ENCODE results near the gene TCERG1L.

Gene TCERG1L

GRCh38 chr10:131195116-131195515 lies 116.4 kb downstream of the TCERG1L start:
- TF ChIP-seq CTCF (IDR thresholded peaks at IDR 0.05): no peak
- DNase-seq (ENCODE audit: low spot score): peak; percentile 31
- no peak overlapping the region for H3K4me3 ChIP-seq
- no peak overlapping the region for H3K27ac ChIP-seq

GRCh38 chr10:131193923-131194322 lies 117.6 kb downstream of the TCERG1L start:
- DNase-seq (ENCODE audit: low spot score): peak; percentile 56
- TF ChIP-seq CTCF (IDR thresholded peaks at IDR 0.05): no peak
- Histone ChIP-seq H3K4me3 (no peak overlapping the region), H3K27ac (no peak overlapping the region)

- Histone ChIP-seq H3K4me3 (no peak overlapping the region), H3K27ac (no peak overlapping the region)
- TF ChIP-seq CTCF (IDR thresholded peaks at IDR 0.05): no peak
- DNase-seq (ENCODE audit: low spot score): no peak
Measured at GRCh38 chr10:131188494-131188893, 123.0 kb downstream of the TCERG1L start.

- DNase-seq (ENCODE audit: low spot score): peak; percentile 57
Measured at GRCh38 chr10:131187926-131188325, 123.6 kb downstream of the TCERG1L start.

GRCh38 chr10:131187274-131187673 lies 124.2 kb downstream of the TCERG1L start:
- Histone ChIP-seq H3K4me3 (no peak overlapping the region), H3K27ac (no peak overlapping the region)
- TF ChIP-seq CTCF (IDR thresholded peaks at IDR 0.05): no peak
- peak; percentile 43 for DNase-seq (ENCODE audit: low spot score)

More at GRCh38 chr10:131187926-131188325, 123.6 kb downstream of the TCERG1L start:
- no peak overlapping the region for H3K27ac ChIP-seq
- TF ChIP-seq CTCF (IDR thresholded peaks at IDR 0.05): no peak
- H3K4me3 ChIP-seq: no peak overlapping the region

- TF ChIP-seq CTCF (IDR thresholded peaks at IDR 0.05): no peak
- no peak overlapping the region for H3K27ac ChIP-seq
- DNase-seq (ENCODE audit: low spot score): peak; percentile 46
- no peak overlapping the region for H3K4me3 ChIP-seq
Measured at GRCh38 chr10:131186547-131187253, 124.8 kb downstream of the TCERG1L start.

- DNase-seq (ENCODE audit: low spot score): peak; percentile 29
- Histone ChIP-seq H3K27ac (no peak overlapping the region), H3K4me3 (no peak overlapping the region)
- TF ChIP-seq CTCF (IDR thresholded peaks at IDR 0.05): no peak
Measured at GRCh38 chr10:131184503-131184902, 127.0 kb downstream of the TCERG1L start.

Measured in coronary artery (tissue), 2 donors.